Testis (tissue), 3 donors: ENCODE measurements around the gene VCL. TPM values are rescaled to one million over a fixed set of nuclear protein-coding genes. Genes with fewer than 3 reads are reported as not detected.

Source experiments
- DNase-seq: peaks from one replicate; pipeline ENCODE4 v3.0.0-alpha.2; 2019
- H3K27ac ChIP-seq, 2 donors: fragments of 200-600 bp; sonication (generic); one replicate each; pipeline ENCODE4 v1.5.1; 2019
- H3K27me3 ChIP-seq: fragments of 200-600 bp; sonication (generic); one replicate; pipeline ENCODE4 v1.5.1; 2019
- H3K36me3 ChIP-seq: fragments of 200-600 bp; sonication (generic); one replicate; pipeline ENCODE4 v1.5.1; 2017; ENCODE audit warnings: low read depth; ENCODE audit errors: missing control alignments
- H3K4me1 ChIP-seq: fragments of 200-600 bp; sonication (generic); one replicate; pipeline ENCODE4 v1.5.1; 2019
- H3K4me3 ChIP-seq, 2 donors: fragments of 200-600 bp; sonication (generic); one replicate each; pipeline ENCODE4 v1.5.1; 2017 to 2019
- H3K9me3 ChIP-seq: fragments of 200-600 bp; sonication (generic); one replicate; pipeline ENCODE4 v1.5.1; 2017
- CTCF ChIP-seq, 3 experiments: fragments of 450-650 bp in 2 of 3; fragments of 200-600 bp in 1 of 3; sonication (generic) in 1 of 3; IDR thresholded peaks; one replicate each; pipeline ENCODE4 v1.5.1; 2016 to 2019; ENCODE audit warnings: antibody characterized with exemption in 3 of 3, mild to moderate bottlenecking in 2 of 3, moderate library complexity in 1 of 3
- POLR2A ChIP-seq: fragments of 450-650 bp; IDR thresholded peaks from one replicate; pipeline ENCODE4 v1.6.1; 2017; ENCODE audit warnings: antibody characterized with exemption, mild to moderate bottlenecking, moderate library complexity
- WGBS, 2 donors: methylation state at CpG; one replicate each; pipeline ENCODE4 v1.1.5; 2018; 5-methylcytosine and 5-hydroxymethylcytosine counted together
- intact Hi-C: fragments of 100-400 bp; cut with DNase I; formaldehyde crosslinking; loops from one replicate; pipeline ENCODE4 v1.15.1; 2023; ENCODE audit warnings: low total_unique reads
- polyA plus RNA-seq: library from polyadenylated mRNA; stranded (reverse); fragments of 350-450 nt; fragmentation: Illumina TruSeq; extraction: RNeasy Lipid Tissue Mini Kit (QIAGEN cat#74804); gene quantifications from one replicate; pipeline ENCODE4 v1.2.3, GENCODE V29; 2014; ENCODE audit warnings: low read depth, low replicate concordance; ENCODE audit not compliant: insufficient read depth
- total RNA-seq, 2 donors: library from RNA; depleted of rRNA; stranded (reverse); fragments of >200 nt; gene quantifications; one replicate each; pipeline ENCODE4 v1.2.3, GENCODE V29; 2016

Gene VCL
- total and polyA plus RNA-seq, 3 donors from 2014 or later, result 106 to 272 (median 267) TPM

GRCh38 chr10:73979141-73979808, 18.6 kb upstream of the VCL start:
- Histone ChIP-seq H3K36me3 (no peaks in the 10 kb centered on the region), H3K4me1 (peaks cover 25% of the 10 kb centered on the region), H3K27ac (peak overlapping the region; percentile 56 to 59), H3K9me3 (no peaks in the 10 kb centered on the region), H3K4me3 (no peak overlapping the region), H3K27me3 (no peaks in the 10 kb centered on the region)
- TF ChIP-seq CTCF (IDR thresholded peaks at IDR 0.05) (no peak), POLR2A (no peak)
- WGBS, 2 donors, result 44% methylated on average over 4 of the region's 4 CpGs
- no peak for DNase-seq
- intact Hi-C loops, result no loop called here

- intact Hi-C loops, result no loop called here
- 50 to 74% methylated on average over 4 of the region's 4 CpGs for WGBS, 2 donors
- H3K27ac ChIP-seq, result peak overlapping the region; percentile 56 to 59
- H3K4me3 ChIP-seq, result no peak overlapping the region
- H3K4me1 ChIP-seq, result peaks cover 25% of the 10 kb centered on the region
- no peaks in the 10 kb centered on the region for H3K9me3 ChIP-seq
- H3K27me3 ChIP-seq, result no peaks in the 10 kb centered on the region
- peak; percentile 10 for DNase-seq
- no peaks in the 10 kb centered on the region for H3K36me3 ChIP-seq
- TF ChIP-seq CTCF (IDR thresholded peaks at IDR 0.05) (no peak), POLR2A (no peak)
Measured at GRCh38 chr10:73979809-73980433, 18.0 kb upstream of the VCL start.

GRCh38 chr10:73981812-73982211, 16.1 kb upstream of the VCL start:
- TF ChIP-seq CTCF (IDR thresholded peaks at IDR 0.05) (no peak), POLR2A (no peak)
- 89% methylated on average over 3 of the region's 3 CpGs for WGBS, 2 donors

GRCh38 chr10:73983096-73984047, 14.5 kb upstream of the VCL start:
- Histone ChIP-seq H3K4me1 (peaks cover 19% of the 10 kb centered on the region), H3K4me3 (no peak overlapping the region), H3K36me3 (no peaks in the 10 kb centered on the region), H3K27ac (no peak overlapping the region), H3K27me3 (no peaks in the 10 kb centered on the region), H3K9me3 (no peaks in the 10 kb centered on the region)
- 74% methylated on average over 8 of the region's 8 CpGs for WGBS, 2 donors
- intact Hi-C loops, result no loop called here
- no peak for TF ChIP-seq POLR2A
- TF ChIP-seq CTCF (IDR thresholded peaks at IDR 0.05), result no peak
- DNase-seq, result no peak

More at GRCh38 chr10:73981812-73982211, 16.1 kb upstream of the VCL start:
- intact Hi-C loops, result no loop called here
- Histone ChIP-seq H3K27ac (peak overlapping the region; percentile 28 to 59), H3K36me3 (no peaks in the 10 kb centered on the region), H3K9me3 (no peaks in the 10 kb centered on the region), H3K4me1 (peaks cover 25% of the 10 kb centered on the region), H3K4me3 (no peak overlapping the region), H3K27me3 (no peaks in the 10 kb centered on the region)
- no peak for DNase-seq
